Measurements from ENCODE around the gene ST3GAL3. TPM values are rescaled to one million over a fixed set of nuclear protein-coding genes. Genes with fewer than 3 reads are reported as not detected.

Gene ST3GAL3
- total and polyA plus RNA-seq, 2 of the 13 experiments (the other 11 are each of a cell fraction or from before 2014, with no cell fraction given): 5.1 to 8.1 TPM

- TF ChIP-seq ZNF768 (CRISPR knock-in tag; IDR thresholded peaks at IDR 0.05) (peak; percentile 20; the same call in 1 of the 2 replicates), NFE2L1 (CRISPR knock-in tag; IDR thresholded peaks at IDR 0.05; ENCODE audit: borderline replicate concordance) (no peak), FOXA3 (CRISPR knock-in tag; IDR thresholded peaks at IDR 0.05) (no peak), ZSCAN29 (CRISPR knock-in tag; conservative IDR thresholded peaks at IDR 0.05) (no peak), ZNF367 (CRISPR knock-in tag; IDR thresholded peaks at IDR 0.05; ENCODE audit: borderline replicate concordance) (no peak), ZNF776 (CRISPR knock-in tag; IDR thresholded peaks at IDR 0.05) (peak; percentile 83; the same call in 1 of the 2 replicates), NR0B2 (CRISPR knock-in tag; IDR thresholded peaks at IDR 0.05) (peak; percentile 82; the same call in 1 of the 2 replicates), ZBTB33 (CRISPR knock-in tag; IDR thresholded peaks at IDR 0.05) (no peak), FOXK1 (CRISPR knock-in tag; IDR thresholded peaks at IDR 0.05; ENCODE audit: borderline replicate concordance, low read depth) (0 out of 2 replicates have a peak, but pooled peaks have one; percentile 37), JUND (CRISPR knock-in tag; IDR thresholded peaks at IDR 0.05) (no peak), TERF1 (CRISPR knock-in tag; IDR thresholded peaks at IDR 0.05) (no peak), ZNF101 (CRISPR knock-in tag; IDR thresholded peaks at IDR 0.05; ENCODE audit: borderline replicate concordance, low read depth) (no peak), HDAC1 (CRISPR knock-in tag; IDR thresholded peaks at IDR 0.05) (peak; percentile 80), DR1 (CRISPR knock-in tag; IDR thresholded peaks at IDR 0.05) (no peak), PAWR (CRISPR knock-in tag; IDR thresholded peaks at IDR 0.05; ENCODE audit: borderline replicate concordance) (0 out of 2 replicates have a peak, but pooled peaks have one; percentile 63), ZNF329 (CRISPR knock-in tag; IDR thresholded peaks at IDR 0.05; ENCODE audit: low read depth) (no peak), TRAFD1 (CRISPR knock-in tag; IDR thresholded peaks at IDR 0.05; ENCODE audit: borderline replicate concordance) (no peak), AHR (CRISPR knock-in tag; IDR thresholded peaks at IDR 0.05) (no peak), ZNF724P (CRISPR knock-in tag; IDR thresholded peaks at IDR 0.05; ENCODE audit: borderline replicate concordance) (peak; percentile 53; the same call in 1 of the 2 replicates), CHD4 (IDR thresholded peaks at IDR 0.05; ENCODE audit: borderline replicate concordance, low read length) (no peak), TBX2 (CRISPR knock-in tag; IDR thresholded peaks at IDR 0.05; ENCODE audit: borderline replicate concordance) (peak; percentile 42; the same call in 1 of the 2 replicates), YEATS4 (CRISPR knock-in tag; IDR thresholded peaks at IDR 0.05; ENCODE audit: borderline replicate concordance) (peak; percentile 86), REPIN1 (CRISPR knock-in tag; IDR thresholded peaks at IDR 0.05; ENCODE audit: borderline replicate concordance, low read depth) (peak; percentile 50; the same call in 1 of the 2 replicates), TOE1 (CRISPR knock-in tag; IDR thresholded peaks at IDR 0.05) (no peak)
These were observed 272.4 kb downstream of the ST3GAL3 start (continued) for GRCh38 chr1:43979528-43980254.

Data from HepG2 (cell line).